Fibroblast of the conjunctiva (primary cell): ENCODE measurements around the gene GIPR.
"Not testable (repeated sequence)": the region's sequence is repeated elsewhere in the genome, so short reads cannot be mapped to it uniquely, and the experiment has no call there.

Experiments
- DNase-seq: peaks from one replicate; pipeline ENCODE4 v3.0.0-alpha.2; 2010; ENCODE audit warnings: low read depth

GIPR gene

DNA sequence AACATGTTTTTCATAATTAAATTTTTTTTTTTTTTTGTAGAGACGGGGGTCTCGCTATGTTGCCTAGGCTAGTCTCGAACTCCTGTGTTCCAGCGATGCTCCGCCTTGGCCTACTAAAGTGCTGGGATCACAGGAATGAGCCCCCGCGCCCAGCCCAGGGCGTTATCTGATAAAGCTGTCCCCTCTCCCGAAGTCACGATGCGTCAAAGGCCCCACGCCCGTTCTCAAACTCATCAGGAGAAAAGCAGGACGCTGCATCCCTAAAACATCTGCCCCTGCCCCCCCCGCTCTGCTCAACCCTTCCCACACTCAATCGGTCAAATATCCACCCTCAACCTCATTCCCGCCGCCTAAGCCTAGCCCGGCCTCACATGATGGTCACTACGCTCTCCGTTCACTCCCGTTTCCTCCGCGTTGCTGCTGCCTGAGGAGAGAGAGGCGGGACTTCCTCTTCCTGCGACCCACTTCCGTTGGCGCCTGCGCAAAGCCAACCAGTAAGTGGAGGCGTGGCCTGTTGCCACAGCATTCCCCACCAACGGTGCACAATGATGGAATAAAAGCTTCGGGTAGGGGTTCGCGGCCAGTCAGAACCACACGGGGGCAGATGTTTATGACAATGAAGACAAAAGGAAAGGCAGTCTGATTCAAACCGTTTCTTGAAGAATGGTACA is 23.6 kb downstream of the GIPR start, which contains the start of gene SNRPD2:
TSS of gene SNRPD2 (minus strand) at position 438 of the 671 bp plus-strand sequence. CDS start at position 373, 65 bp downstream.
- DNase-seq: peak; percentile 90

DNA sequence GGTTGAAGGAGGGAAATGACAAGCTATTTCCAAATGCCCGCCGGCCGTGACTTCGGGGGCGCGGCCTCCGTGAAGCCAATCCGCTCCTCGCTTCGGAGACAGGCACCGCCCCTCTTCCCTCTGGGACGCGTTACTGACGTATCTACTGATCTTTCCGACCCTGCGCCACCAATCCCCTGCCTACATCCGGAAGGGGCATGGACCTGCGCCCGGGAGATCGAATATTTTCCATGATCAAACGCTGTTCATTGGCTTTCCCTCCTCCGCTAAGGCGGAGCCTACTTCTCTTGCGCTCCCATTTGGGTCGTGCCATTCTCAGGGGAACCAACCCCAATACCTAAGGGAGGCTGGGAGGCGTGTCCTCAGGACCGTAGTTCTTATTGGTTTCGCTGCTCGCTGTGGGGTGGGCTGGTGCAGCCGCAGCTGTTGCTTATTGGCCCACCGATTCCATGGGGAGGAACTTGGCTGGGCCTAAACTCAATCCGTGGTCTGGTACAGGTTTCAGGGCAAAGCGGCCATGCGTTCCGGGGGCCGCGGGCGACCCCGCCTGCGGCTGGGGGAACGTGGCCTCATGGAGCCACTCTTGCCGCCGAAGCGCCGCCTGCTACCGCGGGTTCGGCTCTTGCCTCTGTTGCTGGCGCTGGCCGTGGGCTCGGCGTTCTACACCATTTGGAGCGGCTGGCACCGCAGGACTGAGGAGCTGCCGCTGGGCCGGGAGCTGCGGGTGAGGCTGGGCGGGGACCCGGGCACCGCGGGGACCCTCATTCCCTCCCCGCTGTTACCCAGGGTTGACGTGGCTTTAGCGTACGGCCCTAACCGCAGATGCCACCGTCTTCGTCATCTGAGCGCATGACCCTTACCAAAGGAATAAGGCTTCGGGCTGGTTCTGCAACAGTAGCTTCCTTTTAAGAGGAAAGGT is 24.4 kb downstream of the GIPR start, which contains the start of gene QPCTL:
TSS of gene QPCTL (plus strand) at position 480 of the 919 bp plus-strand sequence. CDS start at position 518, 38 bp downstream.
- DNase-seq: peak; percentile 98

DNA sequence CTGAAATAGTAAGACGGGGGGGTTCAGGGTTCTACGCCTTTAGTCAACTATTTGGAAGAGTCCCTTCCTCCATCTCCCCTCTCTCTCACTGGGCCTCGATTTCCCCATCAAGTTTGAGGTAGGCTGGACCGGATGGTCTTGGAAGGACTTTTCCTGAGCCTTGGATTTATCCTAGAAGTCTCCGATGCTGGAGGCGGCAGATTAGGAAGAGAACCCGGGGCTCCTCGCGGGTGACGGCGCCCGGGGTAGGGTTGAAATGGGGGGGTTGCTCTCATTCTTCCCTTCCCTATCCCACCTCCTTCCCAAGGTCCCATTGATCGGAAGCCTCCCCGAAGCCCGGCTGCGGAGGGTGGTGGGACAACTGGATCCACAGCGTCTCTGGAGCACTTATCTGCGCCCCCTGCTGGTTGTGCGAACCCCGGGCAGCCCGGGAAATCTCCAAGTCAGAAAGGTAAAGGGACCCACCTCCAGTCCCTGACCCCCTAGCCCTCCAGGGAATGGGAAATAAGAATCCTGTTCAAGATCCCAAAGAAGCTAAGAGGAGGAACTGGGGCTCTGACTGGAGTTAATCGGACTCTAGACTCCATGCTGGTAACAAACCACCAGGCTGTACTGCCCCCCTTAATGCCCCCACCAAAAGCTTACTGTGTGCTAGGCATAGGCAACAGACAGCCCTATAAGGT is 25.2 kb downstream of the GIPR start:
- DNase-seq: no peak

DNA sequence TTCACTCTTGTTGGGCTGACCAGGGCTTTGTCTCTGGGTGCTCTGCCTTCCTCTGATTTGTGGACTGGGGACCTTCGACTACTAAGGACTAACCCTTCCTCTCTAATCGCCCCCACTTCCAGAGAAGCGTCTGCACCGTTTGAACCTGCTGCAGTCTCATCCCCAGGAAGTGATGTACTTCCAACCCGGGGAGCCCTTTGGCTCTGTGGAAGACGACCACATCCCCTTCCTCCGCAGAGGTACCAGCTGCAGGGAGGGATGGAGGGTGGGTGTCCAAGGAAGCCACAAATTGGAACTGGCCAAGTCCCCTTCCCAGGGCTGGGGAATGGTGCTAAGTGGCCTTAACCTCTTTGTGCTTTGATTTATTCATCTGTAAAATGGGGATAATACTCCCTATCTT is 33.7 kb downstream of the GIPR start:
- DNase-seq: no peak

DNA sequence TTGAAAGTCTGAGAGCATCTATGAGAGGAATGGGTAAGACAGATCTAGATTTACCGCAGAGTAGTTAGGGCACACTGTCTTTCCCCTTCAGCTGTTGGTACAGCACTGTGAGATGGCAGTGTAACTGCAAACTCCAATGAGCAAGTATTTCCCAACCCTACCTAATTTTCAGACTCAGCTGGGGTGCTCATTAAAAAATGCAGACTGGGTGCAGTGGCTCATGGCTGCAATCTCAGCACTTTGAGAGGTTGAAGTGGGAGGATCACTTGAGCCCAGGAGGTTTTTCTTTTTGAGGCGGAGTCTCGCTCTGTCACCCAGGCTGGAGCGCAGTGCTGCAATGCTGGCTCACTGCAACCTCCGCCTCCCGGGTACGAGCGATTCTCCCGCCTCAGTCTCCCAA is 37.1 kb downstream of the GIPR start:
- DNase-seq: no peak

DNA sequence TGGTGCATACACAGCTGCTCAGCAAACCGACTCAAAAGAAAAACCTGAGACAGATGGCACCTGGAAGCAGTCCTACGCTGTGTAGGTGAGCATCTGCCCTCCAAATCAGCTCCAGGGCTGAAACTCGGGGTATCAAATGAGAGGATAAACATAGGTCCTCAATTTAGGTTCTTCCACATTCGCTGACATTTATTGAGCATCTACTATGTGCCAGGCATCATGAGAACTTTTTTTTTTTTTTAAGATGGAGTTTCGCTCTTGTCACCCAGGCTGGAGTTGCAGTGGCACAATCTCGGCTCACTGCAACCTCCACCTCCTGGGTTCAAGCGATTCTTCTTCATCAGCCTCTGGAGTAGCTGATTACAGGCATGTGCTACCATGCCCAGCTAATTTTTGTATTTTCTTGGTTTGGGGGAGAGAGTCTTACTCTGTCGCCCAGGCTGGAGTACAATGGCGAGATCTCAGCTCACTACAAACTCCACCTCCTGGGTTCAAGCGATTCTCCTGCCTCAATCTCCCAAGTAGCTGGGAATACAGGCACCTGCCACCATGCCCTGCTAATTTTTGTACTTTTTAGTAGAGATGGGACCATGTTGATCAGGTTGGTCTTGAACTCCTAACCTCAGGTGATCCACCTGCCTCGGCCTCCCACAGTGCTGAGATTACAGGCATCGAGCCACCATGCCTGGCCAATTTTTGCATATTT is 37.8 kb downstream of the GIPR start:
- DNase-seq: no peak

DNA sequence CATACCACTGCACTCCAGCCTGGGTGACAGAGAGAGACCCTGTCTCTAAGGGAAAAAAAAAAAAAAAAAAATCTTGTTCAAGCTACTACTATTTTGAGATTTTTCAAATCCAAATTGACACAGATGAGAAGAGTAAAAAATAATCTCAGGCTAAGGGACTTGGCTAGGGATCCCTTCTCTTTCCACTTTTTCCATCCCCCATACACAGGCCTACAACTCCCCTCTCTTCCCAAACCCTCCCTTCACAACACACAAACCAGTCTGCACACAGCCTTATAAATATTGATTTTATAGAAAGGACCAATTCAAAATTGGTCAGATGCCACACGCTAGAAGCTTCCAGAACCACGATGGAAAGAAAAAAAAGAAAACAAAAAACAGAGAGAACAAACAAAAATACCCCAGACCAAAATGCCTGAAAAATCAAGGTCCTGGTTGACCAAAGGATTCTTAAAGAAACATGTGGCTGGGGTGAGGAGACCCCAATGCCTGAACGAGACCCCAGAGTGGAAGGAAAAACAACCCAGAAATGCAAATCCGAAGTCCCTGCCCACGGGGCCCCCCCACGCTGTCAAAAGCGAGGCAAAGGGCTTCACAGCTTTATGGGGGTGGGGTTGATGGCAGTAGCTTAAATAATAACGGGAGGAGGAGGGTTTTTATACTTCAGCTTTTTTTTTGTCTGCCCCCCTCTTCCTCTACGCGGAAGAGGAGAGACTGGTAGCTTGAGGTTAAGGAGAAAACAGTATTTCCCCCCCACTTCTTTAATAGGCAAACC is 42.5 kb downstream of the GIPR start:
- DNase-seq: no peak

DNA sequence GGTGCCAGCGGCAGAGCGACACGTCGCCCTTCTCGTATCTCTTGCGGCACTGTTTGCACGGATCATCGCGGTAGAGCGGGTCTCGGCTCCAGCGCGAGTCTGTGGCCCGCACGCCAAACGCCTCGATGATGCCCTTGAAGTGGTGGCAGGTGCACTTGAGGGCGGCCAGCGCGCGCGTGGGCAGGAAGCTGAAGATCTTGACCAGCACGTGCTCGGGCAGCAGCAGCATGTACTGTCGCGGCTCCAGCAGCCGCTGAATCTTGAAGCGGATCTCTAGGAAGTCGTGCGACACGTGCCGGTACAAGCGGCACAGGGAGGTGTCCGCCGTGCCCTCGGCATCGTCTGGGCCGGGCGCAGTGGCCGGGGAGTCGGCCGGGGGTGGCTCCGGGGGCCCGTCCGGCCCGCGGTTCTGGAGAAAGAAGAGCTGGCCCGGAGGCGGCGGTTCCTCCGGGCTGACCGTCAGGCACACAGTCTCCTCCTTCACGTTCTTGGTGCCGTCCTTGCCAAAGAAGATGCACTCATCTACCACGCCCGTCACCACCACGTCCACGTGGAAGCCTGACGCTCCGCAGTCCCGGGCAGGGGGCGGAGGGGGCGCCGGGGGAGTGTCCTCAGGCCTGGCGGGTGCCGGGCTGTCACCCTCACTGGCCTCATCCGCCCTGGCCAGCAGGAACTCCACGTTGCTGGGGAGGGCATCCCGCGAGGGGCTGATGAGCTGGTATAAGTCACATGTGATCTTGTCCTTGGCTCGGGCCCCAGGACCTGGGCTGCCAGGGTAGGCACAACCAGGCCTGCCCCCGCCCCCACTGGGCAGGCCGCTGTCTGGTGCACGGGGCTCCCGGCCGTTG is 44.1 kb downstream of the GIPR start:
- DNase-seq: no peak

DNA sequence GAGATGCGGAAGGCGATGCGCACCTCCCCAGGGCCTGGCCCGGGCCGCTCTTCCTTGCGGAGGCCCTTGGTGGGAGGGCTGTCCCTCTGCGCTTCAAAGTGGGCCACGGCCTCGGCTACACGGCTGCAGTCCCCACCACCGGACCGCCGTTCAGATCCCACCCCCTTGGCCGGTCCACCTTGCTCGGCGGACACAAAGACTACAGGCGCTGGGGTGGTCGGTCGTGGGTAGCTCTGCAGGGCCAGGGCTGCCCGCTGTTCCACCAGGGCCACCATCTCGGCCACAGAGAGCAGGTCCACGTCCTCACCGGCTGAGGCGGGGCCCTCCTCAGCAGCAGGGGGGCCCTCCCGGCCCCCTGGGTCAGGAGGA is 44.7 kb downstream of the GIPR start:
- DNase-seq: no peak

DNA sequence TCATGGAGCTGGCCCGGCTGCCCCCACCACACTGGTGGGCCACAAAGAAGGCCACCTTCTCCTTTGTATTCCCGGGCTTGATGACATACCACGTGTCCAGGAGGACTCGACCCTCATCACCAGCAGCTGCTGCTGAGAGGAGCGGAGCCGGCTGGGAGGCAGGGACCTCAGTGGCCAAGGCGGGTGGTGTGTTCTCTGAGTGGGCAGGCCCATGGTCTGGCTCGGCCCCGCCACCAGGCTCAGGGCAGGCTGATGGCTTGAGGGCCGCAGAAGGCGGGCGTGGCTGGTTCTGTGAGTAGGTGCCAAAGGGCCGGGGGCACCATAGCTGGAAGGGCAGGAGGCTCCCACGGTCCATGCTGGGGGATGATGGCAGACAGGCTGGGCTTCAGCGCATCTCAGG is 45.1 kb downstream of the GIPR start:
- no peak for DNase-seq

DNA sequence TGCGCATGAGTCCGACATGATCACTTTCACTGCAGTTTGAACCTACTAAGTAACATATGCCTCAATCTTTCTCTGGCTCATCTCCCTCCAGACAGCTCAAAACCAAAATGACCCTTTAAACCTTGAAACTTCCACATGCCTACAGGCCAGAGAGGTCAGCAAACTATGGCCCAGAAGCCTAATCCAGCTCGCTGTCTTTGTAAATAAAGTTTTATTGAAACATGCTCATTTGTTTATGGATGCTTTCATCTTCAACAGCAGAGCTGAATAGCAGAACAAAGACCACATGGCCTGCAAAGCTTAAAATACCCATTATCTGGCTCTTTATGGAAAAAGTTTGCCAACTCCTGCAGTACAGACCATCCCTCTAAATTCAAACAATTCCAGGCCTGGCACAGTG is 47.1 kb downstream of the GIPR start:
- DNase-seq: no peak

DNA sequence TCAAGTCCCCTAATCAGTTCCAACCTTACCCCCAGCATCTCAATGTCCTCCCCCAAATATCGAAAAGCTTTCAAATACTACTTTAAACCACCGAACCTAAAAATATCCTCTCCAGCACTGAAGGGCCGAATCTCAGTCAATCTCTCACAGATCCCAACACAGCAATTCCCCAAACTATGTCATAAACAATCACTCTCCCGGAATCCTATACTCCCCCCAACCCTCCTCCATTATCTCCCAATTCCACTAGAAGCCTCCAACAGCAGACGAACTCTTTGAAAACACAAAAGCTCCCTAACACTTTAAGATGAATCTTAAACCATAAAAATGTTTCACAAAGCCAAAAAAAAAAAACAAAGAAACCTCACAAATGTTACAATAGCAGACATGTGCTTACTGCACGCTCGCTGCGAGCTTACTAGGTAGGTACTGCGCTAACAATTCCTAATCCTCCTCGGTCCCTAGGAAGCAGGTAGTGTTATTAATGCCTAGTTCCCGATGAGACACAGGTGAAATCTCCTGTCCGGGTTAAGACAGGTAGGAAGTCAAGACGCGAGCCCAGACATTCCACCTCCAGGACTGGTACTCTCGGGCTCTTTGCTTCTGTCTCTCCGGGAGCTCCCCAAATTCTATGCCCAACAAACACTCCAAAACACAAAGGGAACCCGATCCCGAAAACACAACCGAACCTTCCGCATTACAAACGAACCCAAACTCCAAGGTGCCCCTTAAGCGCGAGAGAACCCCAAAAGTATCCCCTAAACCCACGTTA is 48.5 kb downstream of the GIPR start:
- DNase-seq: no peak

DNA sequence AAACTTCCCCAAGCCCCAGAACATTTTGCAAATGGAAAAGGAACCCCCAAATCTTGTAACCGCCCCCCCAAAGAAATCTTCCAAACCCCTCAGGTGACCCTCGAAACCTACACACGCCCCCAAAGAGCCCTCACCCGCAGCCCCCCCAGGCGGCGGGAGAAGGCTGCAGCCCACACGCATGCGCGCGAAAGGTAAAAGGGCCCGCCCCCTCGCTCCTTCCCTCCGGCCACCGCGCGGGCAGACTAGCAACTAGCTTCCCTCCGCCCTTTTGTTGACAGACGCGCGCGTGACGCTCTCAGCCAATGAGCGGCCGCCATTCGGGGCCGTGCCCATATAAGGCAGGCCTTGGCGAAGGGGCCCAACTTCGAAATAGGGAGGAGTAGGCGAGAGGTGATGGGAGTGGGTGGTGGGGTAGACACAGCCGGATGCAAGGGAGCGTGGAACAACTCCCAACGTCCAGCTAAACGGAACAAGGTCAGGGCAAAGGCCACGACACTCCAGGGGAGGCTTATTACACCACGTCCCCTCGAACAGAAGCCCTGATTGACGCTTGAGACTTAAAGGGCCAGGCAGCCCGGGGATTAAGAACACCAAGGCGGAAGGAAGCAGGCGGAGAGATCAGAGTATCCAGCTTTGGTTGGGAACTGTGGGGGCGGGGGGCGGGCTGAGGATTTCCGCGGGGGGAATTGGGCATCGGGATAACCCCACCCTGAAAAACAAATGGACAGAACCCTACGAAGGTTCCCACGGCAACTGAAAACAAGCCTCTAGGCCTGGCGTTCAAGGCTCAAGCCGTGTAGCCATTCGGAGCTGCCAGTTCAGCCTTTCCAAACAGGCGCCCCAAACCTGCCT is 49.3 kb downstream of the GIPR start:
- DNase-seq: peak; percentile 99

DNA sequence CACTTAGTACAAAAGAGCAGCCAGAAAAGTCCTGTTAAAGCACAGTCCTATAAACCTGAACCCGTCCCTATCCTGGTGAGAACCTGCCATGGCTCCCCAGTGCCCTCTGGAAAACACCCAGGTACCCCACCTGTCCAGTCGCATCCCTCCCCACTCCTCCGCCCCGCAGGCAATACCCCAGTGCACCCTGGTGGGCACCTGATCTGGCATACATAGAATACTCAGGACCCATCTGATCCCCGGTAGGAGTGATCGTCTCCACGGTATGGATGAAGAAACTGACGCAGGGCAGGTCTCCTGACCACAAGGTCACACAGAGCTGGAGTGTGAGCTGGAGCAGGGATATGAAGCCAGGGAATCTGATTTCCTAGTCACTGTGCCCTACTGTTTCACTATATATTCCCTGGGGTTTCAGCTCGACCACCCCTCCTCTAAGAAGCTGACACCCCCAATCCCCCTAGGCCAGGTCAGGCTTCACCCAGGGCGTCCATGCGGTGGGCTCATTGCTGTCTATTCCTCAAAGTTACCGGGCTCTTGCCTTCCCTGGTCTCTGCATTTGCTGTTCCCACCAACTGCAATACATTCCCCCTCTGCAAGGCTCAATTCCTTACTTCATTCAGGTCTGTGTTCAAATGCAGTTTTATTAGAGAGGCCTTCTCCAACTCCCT is 50.1 kb downstream of the GIPR start:
- no peak for DNase-seq

DNA sequence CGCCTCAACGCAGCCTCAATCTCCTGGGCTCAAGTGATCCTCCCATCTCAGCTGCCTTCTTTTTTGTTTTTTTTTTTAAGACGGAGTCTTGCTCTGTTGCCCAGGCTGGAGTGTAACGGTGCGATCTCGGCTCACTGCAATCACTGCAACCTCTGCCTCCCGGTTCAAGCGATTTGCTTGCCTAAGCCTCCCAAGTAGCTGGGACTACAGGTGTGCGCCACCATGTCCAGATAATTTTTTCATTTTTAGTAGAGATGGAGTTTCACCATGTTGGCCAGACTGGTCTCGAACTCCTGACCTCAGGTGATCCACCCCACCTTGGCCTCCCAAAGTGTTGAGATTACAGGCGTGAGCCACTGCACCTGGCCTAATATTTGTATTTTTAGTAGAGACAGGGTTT is 52.0 kb downstream of the GIPR start:
- DNase-seq: not testable (repeated sequence)

DNA sequence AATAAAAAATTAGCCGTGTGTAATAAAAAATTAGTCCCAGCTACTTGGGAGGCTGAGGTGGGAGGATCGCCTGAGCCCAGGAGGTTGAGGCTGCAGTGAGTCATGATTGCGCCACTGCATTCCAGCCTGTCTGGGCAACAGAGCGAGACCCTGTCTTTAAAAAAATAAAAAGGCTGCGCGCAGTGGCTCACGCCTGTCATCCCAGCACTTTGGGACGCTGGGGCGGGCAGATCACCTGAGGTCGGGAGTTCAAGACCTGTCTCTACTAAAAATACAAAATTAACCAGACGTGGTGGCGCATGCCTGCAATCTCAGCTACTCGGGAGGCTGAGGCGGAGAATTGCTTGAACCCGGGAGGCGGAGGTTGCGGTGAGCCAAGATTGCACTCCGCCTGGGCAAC is 60.7 kb downstream of the GIPR start:
- not testable (repeated sequence) for DNase-seq

DNA sequence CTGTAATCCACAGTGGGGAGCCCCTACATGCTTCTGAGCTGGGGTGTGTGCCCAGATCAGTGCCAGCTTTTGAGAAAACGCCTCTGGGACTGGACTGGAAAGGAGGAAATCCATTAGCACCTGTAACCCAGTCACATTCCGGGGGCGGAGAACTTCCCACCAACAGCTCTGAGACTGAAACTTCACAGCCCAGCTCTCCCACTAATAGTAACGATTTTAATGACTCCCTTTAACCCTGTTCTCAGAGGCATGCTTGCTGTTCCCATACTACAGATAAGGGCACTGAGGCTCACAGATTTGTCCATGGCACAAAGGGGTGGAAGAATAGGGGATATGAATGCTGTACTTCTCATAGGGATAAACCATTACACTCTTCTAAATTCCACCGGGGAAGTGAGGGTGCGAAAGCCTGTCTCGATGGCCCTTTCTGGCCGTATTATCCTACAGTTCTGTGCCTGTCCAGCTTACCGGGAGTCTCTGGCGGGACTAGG is 61.8 kb downstream of the GIPR start:
- no peak for DNase-seq
